ENCODE results near the gene PCCA.
"Not testable (repeated sequence)": the region's sequence is repeated elsewhere in the genome, so short reads cannot be mapped to it uniquely, and the experiment has no call there.

The PCCA gene

GRCh38 chr13:100262404-100262803 lies 173.5 kb downstream of the PCCA start:
- Histone ChIP-seq H3K36me3 (ENCODE audit: control insufficient read depth, insufficient read depth, low read length) (no peaks in the 10 kb centered on the region), H3K9me3 (ENCODE audit: control insufficient read depth, insufficient read depth, low read length) (no peaks in the 10 kb centered on the region), H3K27ac (ENCODE audit: low read length) (no peak overlapping the region), H3K27me3 (ENCODE audit: control insufficient read depth, insufficient read depth, low read length) (no peaks in the 10 kb centered on the region), H3K4me3 (ENCODE audit: low read length) (no peak overlapping the region), H3K4me1 (ENCODE audit: control insufficient read depth, insufficient read depth, low read length) (no peaks in the 10 kb centered on the region)
- DNase-seq (ENCODE audit: low read depth, low spot score), result no peak
- WGBS (ENCODE audit: insufficient coverage, insufficient read length), result no CpG with 5 or more reads among the region's 3 CpGs

GRCh38 chr13:100266026-100266425 lies 177.1 kb downstream of the PCCA start:
- H3K4me3 ChIP-seq (ENCODE audit: low read length), result no peak overlapping the region

GRCh38 chr13:100269837-100270236 lies 180.9 kb downstream of the PCCA start:
- H3K27me3 ChIP-seq (ENCODE audit: control insufficient read depth, insufficient read depth, low read length), result no peaks in the 10 kb centered on the region
- DNase-seq (ENCODE audit: low read depth, low spot score), result no peak
- H3K9me3 ChIP-seq (ENCODE audit: control insufficient read depth, insufficient read depth, low read length), result no peaks in the 10 kb centered on the region
- H3K27ac ChIP-seq (ENCODE audit: low read length), result no peak overlapping the region
- no peaks in the 10 kb centered on the region for H3K4me1 ChIP-seq (ENCODE audit: control insufficient read depth, insufficient read depth, low read length)
- WGBS (ENCODE audit: insufficient coverage, insufficient read length), result no CpG with 5 or more reads among the region's 2 CpGs
- H3K4me3 ChIP-seq (ENCODE audit: low read length), result no peak overlapping the region
- H3K36me3 ChIP-seq (ENCODE audit: control insufficient read depth, insufficient read depth, low read length), result no peaks in the 10 kb centered on the region; the same call in 1 of the 2 replicates

More at GRCh38 chr13:100266026-100266425, 177.1 kb downstream of the PCCA start:
- no peak overlapping the region for H3K27ac ChIP-seq (ENCODE audit: low read length)
- no peaks in the 10 kb centered on the region for H3K9me3 ChIP-seq (ENCODE audit: control insufficient read depth, insufficient read depth, low read length)
- no CpG with 5 or more reads among the region's 2 CpGs for WGBS (ENCODE audit: insufficient coverage, insufficient read length)
- no peaks in the 10 kb centered on the region for H3K4me1 ChIP-seq (ENCODE audit: control insufficient read depth, insufficient read depth, low read length)
- H3K36me3 ChIP-seq (ENCODE audit: control insufficient read depth, insufficient read depth, low read length), result no peaks in the 10 kb centered on the region; the same call in 1 of the 2 replicates
- DNase-seq (ENCODE audit: low read depth, low spot score), result no peak
- H3K27me3 ChIP-seq (ENCODE audit: control insufficient read depth, insufficient read depth, low read length), result no peaks in the 10 kb centered on the region

GRCh38 chr13:100273138-100273537 lies 184.2 kb downstream of the PCCA start:
- Histone ChIP-seq H3K9me3 (ENCODE audit: control insufficient read depth, insufficient read depth, low read length) (no peaks in the 10 kb centered on the region), H3K27me3 (ENCODE audit: control insufficient read depth, insufficient read depth, low read length) (no peaks in the 10 kb centered on the region), H3K36me3 (ENCODE audit: control insufficient read depth, insufficient read depth, low read length) (no peaks in the 10 kb centered on the region; the same call in 1 of the 2 replicates), H3K27ac (ENCODE audit: low read length) (no peak overlapping the region), H3K4me3 (ENCODE audit: low read length) (no peak overlapping the region), H3K4me1 (ENCODE audit: control insufficient read depth, insufficient read depth, low read length) (0 out of 2 replicates have a peak, but pooled peaks cover 1% of the 10 kb centered on the region)
- whole genome bisulfite sequencing (ENCODE audit: insufficient coverage, insufficient read length), result no CpG with 5 or more reads among the region's 6 CpGs
- DNase-seq (ENCODE audit: low read depth, low spot score), result no peak

GRCh38 chr13:100273552-100273951 lies 184.7 kb downstream of the PCCA start:
- Histone ChIP-seq H3K4me1 (ENCODE audit: control insufficient read depth, insufficient read depth, low read length) (0 out of 2 replicates have a peak, but pooled peaks cover 1% of the 10 kb centered on the region), H3K27ac (ENCODE audit: low read length) (no peak overlapping the region), H3K36me3 (ENCODE audit: control insufficient read depth, insufficient read depth, low read length) (no peaks in the 10 kb centered on the region; the same call in 1 of the 2 replicates), H3K27me3 (ENCODE audit: control insufficient read depth, insufficient read depth, low read length) (no peaks in the 10 kb centered on the region), H3K9me3 (ENCODE audit: control insufficient read depth, insufficient read depth, low read length) (no peaks in the 10 kb centered on the region), H3K4me3 (ENCODE audit: low read length) (no peak overlapping the region)
- no peak for DNase-seq (ENCODE audit: low read depth, low spot score)
- no CpG with 5 or more reads among the region's 6 CpGs for WGBS (ENCODE audit: insufficient coverage, insufficient read length)

GRCh38 chr13:100274942-100275506 lies 186.1 kb downstream of the PCCA start:
- no peaks in the 10 kb centered on the region for H3K27me3 ChIP-seq (ENCODE audit: control insufficient read depth, insufficient read depth, low read length)
- WGBS (ENCODE audit: insufficient coverage, insufficient read length), result no CpG with 5 or more reads among the region's 12 CpGs
- H3K4me1 ChIP-seq (ENCODE audit: control insufficient read depth, insufficient read depth, low read length), result 0 out of 2 replicates have a peak, but pooled peaks cover 1% of the 10 kb centered on the region
- no peak for DNase-seq (ENCODE audit: low read depth, low spot score)
- H3K36me3 ChIP-seq (ENCODE audit: control insufficient read depth, insufficient read depth, low read length), result no peaks in the 10 kb centered on the region
- no peak overlapping the region for H3K27ac ChIP-seq (ENCODE audit: low read length)
- no peak overlapping the region for H3K4me3 ChIP-seq (ENCODE audit: low read length)
- no peaks in the 10 kb centered on the region for H3K9me3 ChIP-seq (ENCODE audit: control insufficient read depth, insufficient read depth, low read length)

- no CpG with 5 or more reads among the region's 5 CpGs for WGBS (ENCODE audit: insufficient coverage, insufficient read length)
- no peaks in the 10 kb centered on the region for H3K36me3 ChIP-seq (ENCODE audit: control insufficient read depth, insufficient read depth, low read length)
- H3K27me3 ChIP-seq (ENCODE audit: control insufficient read depth, insufficient read depth, low read length), result no peaks in the 10 kb centered on the region
- 0 out of 2 replicates have a peak, but pooled peaks cover 3% of the 10 kb centered on the region for H3K4me1 ChIP-seq (ENCODE audit: control insufficient read depth, insufficient read depth, low read length)
- no peak overlapping the region for H3K27ac ChIP-seq (ENCODE audit: low read length)
- H3K4me3 ChIP-seq (ENCODE audit: low read length), result no peak overlapping the region
- H3K9me3 ChIP-seq (ENCODE audit: control insufficient read depth, insufficient read depth, low read length), result no peaks in the 10 kb centered on the region
- no peak for DNase-seq (ENCODE audit: low read depth, low spot score)
Observed at GRCh38 chr13:100275746-100276145, 186.9 kb downstream of the PCCA start.

GRCh38 chr13:100280681-100281080 lies 191.8 kb downstream of the PCCA start:
- Histone ChIP-seq H3K9me3 (ENCODE audit: control insufficient read depth, insufficient read depth, low read length) (no peaks in the 10 kb centered on the region), H3K27ac (ENCODE audit: low read length) (no peak overlapping the region), H3K4me3 (ENCODE audit: low read length) (no peak overlapping the region), H3K27me3 (ENCODE audit: control insufficient read depth, insufficient read depth, low read length) (no peaks in the 10 kb centered on the region), H3K4me1 (ENCODE audit: control insufficient read depth, insufficient read depth, low read length) (0 out of 2 replicates have a peak, but pooled peaks cover 1% of the 10 kb centered on the region), H3K36me3 (ENCODE audit: control insufficient read depth, insufficient read depth, low read length) (no peaks in the 10 kb centered on the region)
- DNase-seq (ENCODE audit: low read depth, low spot score), result no peak
- no CpG with 5 or more reads among the region's 5 CpGs for WGBS (ENCODE audit: insufficient coverage, insufficient read length)

GRCh38 chr13:100282306-100282705 lies 193.4 kb downstream of the PCCA start:
- not testable (repeated sequence) for H3K4me1 ChIP-seq (ENCODE audit: control insufficient read depth, insufficient read depth, low read length); H3K36me3 ChIP-seq (ENCODE audit: control insufficient read depth, insufficient read depth, low read length); H3K27ac ChIP-seq (ENCODE audit: low read length); DNase-seq (ENCODE audit: low read depth, low spot score); H3K4me3 ChIP-seq (ENCODE audit: low read length); H3K9me3 ChIP-seq (ENCODE audit: control insufficient read depth, insufficient read depth, low read length); H3K27me3 ChIP-seq (ENCODE audit: control insufficient read depth, insufficient read depth, low read length)
- WGBS (ENCODE audit: insufficient coverage, insufficient read length), result no CpG with 5 or more reads among the region's 16 CpGs

GRCh38 chr13:100290165-100290801 lies 201.4 kb downstream of the PCCA start:
- Histone ChIP-seq H3K27ac (ENCODE audit: low read length) (no peak overlapping the region), H3K36me3 (ENCODE audit: control insufficient read depth, insufficient read depth, low read length) (no peaks in the 10 kb centered on the region)
- WGBS (ENCODE audit: insufficient coverage, insufficient read length), result no CpG with 5 or more reads among the region's 4 CpGs

GRCh38 chr13:100291624-100292023 lies 202.7 kb downstream of the PCCA start:
- Histone ChIP-seq H3K27ac (ENCODE audit: low read length) (no peak overlapping the region), H3K9me3 (ENCODE audit: control insufficient read depth, insufficient read depth, low read length) (no peaks in the 10 kb centered on the region), H3K4me1 (ENCODE audit: control insufficient read depth, insufficient read depth, low read length) (no peaks in the 10 kb centered on the region), H3K4me3 (ENCODE audit: low read length) (no peak overlapping the region), H3K36me3 (ENCODE audit: control insufficient read depth, insufficient read depth, low read length) (no peaks in the 10 kb centered on the region), H3K27me3 (ENCODE audit: control insufficient read depth, insufficient read depth, low read length) (no peaks in the 10 kb centered on the region)
- no CpG with 5 or more reads among the region's 2 CpGs for WGBS (ENCODE audit: insufficient coverage, insufficient read length)
- DNase-seq (ENCODE audit: low read depth, low spot score), result no peak

More at GRCh38 chr13:100290165-100290801, 201.4 kb downstream of the PCCA start:
- H3K27me3 ChIP-seq (ENCODE audit: control insufficient read depth, insufficient read depth, low read length), result no peaks in the 10 kb centered on the region
- H3K4me1 ChIP-seq (ENCODE audit: control insufficient read depth, insufficient read depth, low read length), result no peaks in the 10 kb centered on the region
- no peak for DNase-seq (ENCODE audit: low read depth, low spot score)
- no peak overlapping the region for H3K4me3 ChIP-seq (ENCODE audit: low read length)
- H3K9me3 ChIP-seq (ENCODE audit: control insufficient read depth, insufficient read depth, low read length), result no peaks in the 10 kb centered on the region
